IPS-20b (cell line): ENCODE measurements around the gene FTO.

Source experiments
- H3K27ac ChIP-seq: one replicate; pipeline ENCODE4 v1.5.1; 2013; ENCODE audit warnings: low read length
- H3K27me3 ChIP-seq: 2 replicates; pipeline ENCODE4 v1.6.1; 2013; ENCODE audit warnings: mild to moderate bottlenecking, low read length, inconsistent platforms; ENCODE audit not compliant: insufficient read depth
- H3K36me3 ChIP-seq: 2 replicates; pipeline ENCODE4 v1.6.1; 2013; ENCODE audit warnings: low read depth, mild to moderate bottlenecking, inconsistent platforms, low read length, moderate library complexity; ENCODE audit not compliant: insufficient read depth
- H3K4me1 ChIP-seq: 2 replicates; pipeline ENCODE4 v1.6.1; 2013; ENCODE audit warnings: mild to moderate bottlenecking, control low read depth, inconsistent platforms, low read length, moderate library complexity; ENCODE audit not compliant: insufficient read depth
- H3K4me3 ChIP-seq: 2 replicates; pipeline ENCODE4 v1.5.1; 2013; ENCODE audit warnings: mild to moderate bottlenecking, low read length, inconsistent platforms
- H3K9ac ChIP-seq: 2 replicates; pipeline ENCODE4 v1.6.1; 2013; ENCODE audit warnings: low read depth, mild to moderate bottlenecking, inconsistent platforms, low read length, moderate library complexity
- H3K9me3 ChIP-seq: 2 replicates; pipeline ENCODE4 v1.6.1; 2013; ENCODE audit warnings: mild to moderate bottlenecking, low read depth, low read length, inconsistent platforms; ENCODE audit not compliant: insufficient read depth

FTO gene

GRCh38 chr16:53712065-53712464 is 8.1 kb downstream of the FTO start:
- Histone ChIP-seq H3K4me3 (no peak overlapping the region), H3K27me3 (no peaks in the 10 kb centered on the region), H3K4me1 (0 out of 2 replicates have a peak, but pooled peaks cover 7% of the 10 kb centered on the region), H3K27ac (no peak overlapping the region), H3K36me3 (no peaks in the 10 kb centered on the region), H3K9me3 (no peaks in the 10 kb centered on the region), H3K9ac (no peak overlapping the region)

GRCh38 chr16:53713403-53714204 is 9.6 kb downstream of the FTO start:
- Histone ChIP-seq H3K27me3 (no peaks in the 10 kb centered on the region), H3K4me3 (no peak overlapping the region), H3K27ac (no peak overlapping the region), H3K36me3 (no peaks in the 10 kb centered on the region), H3K4me1 (0 out of 2 replicates have a peak, but pooled peaks cover 7% of the 10 kb centered on the region), H3K9ac (no peak overlapping the region), H3K9me3 (no peaks in the 10 kb centered on the region)

- no peaks in the 10 kb centered on the region for H3K27me3 ChIP-seq
- 0 out of 2 replicates have a peak, but pooled peaks cover 7% of the 10 kb centered on the region for H3K4me1 ChIP-seq
- no peaks in the 10 kb centered on the region for H3K9me3 ChIP-seq
- no peak overlapping the region for H3K9ac ChIP-seq
- no peak overlapping the region for H3K27ac ChIP-seq
- H3K36me3 ChIP-seq = no peaks in the 10 kb centered on the region
- H3K4me3 ChIP-seq = no peak overlapping the region
Observed at GRCh38 chr16:53714205-53715022, 10.5 kb downstream of the FTO start.

DNA sequence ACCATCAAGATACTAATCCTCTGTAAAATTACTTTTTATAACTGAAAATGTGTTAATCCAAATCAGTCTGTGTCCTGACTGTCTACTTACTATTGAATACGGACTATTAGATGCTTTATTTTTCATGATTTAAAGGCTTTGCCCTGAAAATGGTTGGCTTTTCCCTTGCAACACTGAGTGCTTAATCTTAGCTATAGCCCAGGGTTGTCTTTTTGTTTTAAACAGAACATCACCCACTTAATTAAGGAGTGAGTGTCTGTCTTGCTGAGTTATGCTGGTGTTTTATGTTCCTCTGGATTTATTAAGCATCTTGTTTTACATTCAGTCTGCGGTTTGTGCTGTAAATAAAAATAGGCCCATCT is 11.0 kb downstream of the FTO start:
- Histone ChIP-seq H3K9me3 (no peaks in the 10 kb centered on the region), H3K9ac (no peak overlapping the region), H3K27ac (no peak overlapping the region)

DNA sequence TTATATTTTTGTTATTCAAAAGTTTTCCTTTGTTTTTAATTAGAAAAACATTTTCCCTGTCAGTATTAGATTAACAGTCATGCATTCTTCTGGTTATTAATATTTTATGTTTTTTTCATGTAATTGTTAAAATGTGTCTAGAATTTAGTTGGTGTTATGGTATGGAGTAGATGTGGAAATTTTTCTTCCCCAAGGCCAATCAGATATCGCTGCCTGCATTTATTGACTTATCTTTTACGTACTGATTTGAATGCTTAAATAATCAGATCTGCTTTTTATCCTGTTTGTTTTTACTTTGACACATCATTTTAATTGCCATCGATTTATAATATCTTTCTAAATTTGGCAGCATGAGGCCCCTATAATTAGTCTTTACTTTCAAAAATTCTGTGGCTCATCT is 13.6 kb downstream of the FTO start:
- Histone ChIP-seq H3K9ac (no peak overlapping the region), H3K36me3 (no peaks in the 10 kb centered on the region), H3K27ac (no peak overlapping the region), H3K9me3 (no peaks in the 10 kb centered on the region), H3K4me3 (no peak overlapping the region), H3K27me3 (no peaks in the 10 kb centered on the region), H3K4me1 (0 out of 2 replicates have a peak, but pooled peaks cover 7% of the 10 kb centered on the region)

More for the DNA sequence above, 11.0 kb downstream of the FTO start:
- no peak overlapping the region for H3K4me3 ChIP-seq
- no peaks in the 10 kb centered on the region for H3K27me3 ChIP-seq
- 0 out of 2 replicates have a peak, but pooled peaks cover 7% of the 10 kb centered on the region for H3K4me1 ChIP-seq
- H3K36me3 ChIP-seq = no peaks in the 10 kb centered on the region

GRCh38 chr16:53721017-53721416 is 17.1 kb downstream of the FTO start:
- no peak overlapping the region for H3K4me3 ChIP-seq
- H3K36me3 ChIP-seq = no peaks in the 10 kb centered on the region
- peaks cover 6% of the 10 kb centered on the region for H3K4me1 ChIP-seq
- H3K9me3 ChIP-seq = no peaks in the 10 kb centered on the region
- H3K27me3 ChIP-seq = no peaks in the 10 kb centered on the region
- no peak overlapping the region for H3K9ac ChIP-seq
- H3K27ac ChIP-seq = no peak overlapping the region

DNA sequence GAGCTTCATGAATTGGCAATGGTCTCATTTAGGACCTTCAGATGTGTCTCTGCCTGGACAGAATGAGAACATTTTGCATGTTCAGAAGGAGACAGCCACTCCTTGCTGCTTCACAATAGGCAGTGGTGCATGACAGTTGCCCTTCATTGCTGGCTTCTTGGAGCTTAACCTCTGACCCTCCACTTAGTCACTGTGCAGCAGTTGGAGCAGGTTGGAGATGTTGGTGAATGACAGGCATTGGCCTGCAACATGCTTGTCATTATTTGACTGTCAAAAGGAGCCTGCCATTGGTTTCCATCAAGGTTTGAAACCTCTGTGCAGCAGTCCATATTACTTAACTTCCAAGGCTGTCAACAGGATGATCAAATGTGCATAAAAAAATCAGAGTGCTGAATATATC is 22.7 kb downstream of the FTO start:
- H3K27ac ChIP-seq = no peak overlapping the region
- peaks cover 6% of the 10 kb centered on the region for H3K4me1 ChIP-seq
- no peak overlapping the region for H3K4me3 ChIP-seq
- H3K27me3 ChIP-seq = no peaks in the 10 kb centered on the region
- H3K9me3 ChIP-seq = no peaks in the 10 kb centered on the region
- no peaks in the 10 kb centered on the region for H3K36me3 ChIP-seq
- H3K9ac ChIP-seq = no peak overlapping the region

- Histone ChIP-seq H3K27ac (no peak overlapping the region), H3K4me1 (no peaks in the 10 kb centered on the region; the same call in none of the 2 replicates), H3K27me3 (no peaks in the 10 kb centered on the region), H3K4me3 (no peak overlapping the region), H3K36me3 (no peaks in the 10 kb centered on the region), H3K9me3 (no peaks in the 10 kb centered on the region), H3K9ac (no peak overlapping the region)
Observed at GRCh38 chr16:53730693-53731092, 26.7 kb downstream of the FTO start.

DNA sequence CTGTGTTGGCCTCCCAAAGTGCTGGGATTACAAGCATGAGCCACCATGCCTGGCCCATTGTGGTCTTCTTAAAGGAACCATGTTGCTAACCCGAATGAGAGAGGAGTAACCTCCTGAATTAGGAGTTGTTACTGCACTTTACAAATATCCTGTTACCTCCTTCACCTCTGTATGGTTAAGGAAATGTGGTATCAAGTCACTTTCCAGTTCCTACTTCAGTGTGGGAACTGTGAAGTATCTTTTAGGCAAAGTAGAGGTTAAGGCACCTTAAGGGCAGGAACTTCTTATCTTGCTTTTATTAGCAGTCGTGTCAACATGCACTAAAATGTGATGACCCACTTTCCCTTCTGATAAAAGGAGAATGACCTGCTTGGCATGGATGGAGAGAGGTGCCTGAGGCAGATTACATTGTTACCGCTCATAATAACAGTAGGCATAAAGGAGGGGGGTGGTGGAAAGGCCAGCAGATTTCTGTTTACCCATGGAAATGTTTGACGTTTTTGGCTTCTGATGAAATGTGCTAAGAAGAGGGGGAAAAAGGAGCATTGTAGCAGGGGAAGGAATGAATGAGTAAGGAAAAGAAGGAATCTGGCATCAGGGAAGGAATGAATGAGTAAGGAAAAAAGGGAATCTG is 28.5 kb downstream of the FTO start:
- Histone ChIP-seq H3K9me3 (no peaks in the 10 kb centered on the region), H3K27me3 (no peaks in the 10 kb centered on the region), H3K27ac (no peak overlapping the region), H3K4me3 (no peak overlapping the region), H3K36me3 (no peaks in the 10 kb centered on the region), H3K9ac (no peak overlapping the region), H3K4me1 (no peaks in the 10 kb centered on the region; the same call in 1 of the 2 replicates)

- Histone ChIP-seq H3K36me3 (no peaks in the 10 kb centered on the region), H3K27me3 (no peaks in the 10 kb centered on the region), H3K9me3 (no peaks in the 10 kb centered on the region), H3K9ac (no peak overlapping the region), H3K27ac (no peak overlapping the region), H3K4me1 (no peaks in the 10 kb centered on the region; the same call in 1 of the 2 replicates), H3K4me3 (no peak overlapping the region)
Observed at GRCh38 chr16:53734908-53735307, 31.0 kb downstream of the FTO start.

GRCh38 chr16:53736297-53736696 is 32.3 kb downstream of the FTO start:
- H3K36me3 ChIP-seq = no peaks in the 10 kb centered on the region
- H3K27me3 ChIP-seq = no peaks in the 10 kb centered on the region
- H3K4me1 ChIP-seq = no peaks in the 10 kb centered on the region; the same call in 1 of the 2 replicates
- no peaks in the 10 kb centered on the region for H3K9me3 ChIP-seq
- no peak overlapping the region for H3K9ac ChIP-seq
- no peak overlapping the region for H3K4me3 ChIP-seq
- H3K27ac ChIP-seq = no peak overlapping the region
